HG03066 (cell line): ENCODE data around the gene ZNF366.
"Not testable (repeated sequence)": the region's sequence is repeated elsewhere in the genome, so short reads cannot be mapped to it uniquely, and the experiment has no call there.

Experiments used
- ATAC-seq: cut with Tn5 transposase; IDR thresholded peaks from one replicate; pipeline ENCODE4 v1.9.1; 2021; ENCODE audit warnings: low read depth; ENCODE audit not compliant: unreplicated experiment

The ZNF366 gene

DNA sequence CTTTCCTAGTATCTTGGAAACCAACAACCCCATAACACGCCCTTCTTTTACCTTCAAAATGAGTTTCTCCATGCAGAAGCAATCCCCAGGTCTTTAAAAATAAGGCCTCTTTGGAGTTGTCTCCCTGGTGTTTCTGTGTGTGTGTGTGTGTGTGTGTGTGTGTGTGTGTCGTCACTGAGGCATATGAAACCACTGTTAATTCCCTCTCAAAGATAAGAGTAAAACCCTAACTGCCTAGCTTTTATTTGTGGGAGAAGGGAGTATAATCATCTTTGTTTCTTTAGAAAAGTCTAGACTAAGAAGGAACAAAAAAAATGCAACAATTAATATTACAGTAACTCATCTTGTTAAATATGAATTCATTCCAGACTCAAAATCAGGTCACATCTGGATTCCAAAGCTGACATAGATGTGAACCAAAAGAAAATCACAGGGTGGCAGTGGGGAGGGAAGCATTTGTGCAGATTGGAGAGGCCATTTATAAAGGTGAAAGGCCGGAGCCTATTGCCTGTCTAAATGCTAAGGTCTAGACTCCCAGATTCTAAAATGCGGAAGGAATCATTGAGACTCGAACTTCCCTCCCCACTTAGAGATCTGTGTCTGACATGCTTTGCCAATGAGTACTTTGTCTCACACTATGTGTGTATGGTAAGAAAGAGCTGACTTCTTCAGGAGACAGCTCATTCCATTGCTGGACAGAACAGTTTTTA is 91.4 kb downstream of the ZNF366 start:
- no peak for ATAC-seq

DNA sequence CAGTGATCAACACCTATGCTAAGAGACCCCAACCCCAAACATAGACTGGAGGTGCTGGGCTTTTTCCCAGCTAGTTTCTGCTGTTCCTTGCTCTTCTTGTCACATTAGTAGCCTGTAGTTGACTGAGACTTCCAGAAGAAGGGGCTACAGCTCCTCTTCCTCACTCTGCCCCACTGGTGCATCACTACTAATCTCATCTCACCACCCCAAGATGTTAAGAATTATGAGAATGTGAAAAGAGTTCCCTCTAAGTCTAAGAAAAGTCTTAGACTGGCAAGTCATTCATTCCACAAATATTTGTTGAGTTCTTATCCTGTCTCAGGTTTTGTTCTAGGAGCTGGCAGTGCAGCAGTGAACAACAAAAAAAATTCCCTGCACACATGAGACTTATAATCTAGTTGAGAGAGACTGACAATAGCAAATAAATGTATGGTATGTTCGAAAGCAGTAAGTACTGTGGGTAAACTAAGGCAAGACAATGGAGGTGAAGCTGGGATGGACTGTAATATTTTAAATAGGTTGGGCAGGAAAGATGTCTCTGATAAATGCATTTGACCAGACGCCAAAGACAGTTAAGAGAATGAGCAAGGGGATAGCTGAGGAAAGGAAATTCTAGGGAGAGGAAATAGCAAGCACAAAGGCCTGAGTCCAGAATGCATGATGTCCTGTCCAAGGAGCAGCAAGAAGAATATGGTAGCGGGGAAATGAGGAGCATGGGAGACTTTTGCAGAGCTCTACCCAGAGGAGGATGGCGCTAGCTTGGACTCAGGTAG is 94.7 kb downstream of the ZNF366 start:
- no peak for ATAC-seq

DNA sequence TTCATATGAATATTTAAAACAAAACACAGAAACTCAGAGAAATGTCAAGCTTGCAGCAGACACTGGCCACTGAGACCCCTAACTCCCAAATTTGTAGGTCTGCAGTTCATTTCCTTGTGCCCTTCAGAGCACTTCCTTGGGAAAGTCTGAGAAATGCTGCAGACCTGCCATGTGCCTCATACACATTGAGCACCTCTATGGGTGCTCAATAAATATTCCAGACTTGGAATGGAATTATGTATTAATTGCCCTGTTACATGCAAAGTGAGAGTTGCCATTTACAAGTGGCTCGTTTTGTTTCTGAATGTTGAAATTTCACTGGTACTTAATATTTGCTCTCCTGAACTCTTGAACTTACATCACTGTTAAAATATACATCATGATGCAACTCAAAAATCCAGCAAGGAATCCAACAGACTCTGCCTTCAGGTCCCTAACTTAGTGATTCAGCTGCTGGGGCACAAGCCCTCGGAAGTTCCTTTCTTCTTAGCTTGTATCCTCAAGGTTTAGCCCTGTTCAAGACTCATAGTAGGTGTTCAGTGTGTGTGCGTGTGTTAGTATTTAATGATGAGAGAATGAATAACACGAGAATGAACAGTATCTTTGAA is 96.4 kb downstream of the ZNF366 start:
- ATAC-seq = no peak

DNA sequence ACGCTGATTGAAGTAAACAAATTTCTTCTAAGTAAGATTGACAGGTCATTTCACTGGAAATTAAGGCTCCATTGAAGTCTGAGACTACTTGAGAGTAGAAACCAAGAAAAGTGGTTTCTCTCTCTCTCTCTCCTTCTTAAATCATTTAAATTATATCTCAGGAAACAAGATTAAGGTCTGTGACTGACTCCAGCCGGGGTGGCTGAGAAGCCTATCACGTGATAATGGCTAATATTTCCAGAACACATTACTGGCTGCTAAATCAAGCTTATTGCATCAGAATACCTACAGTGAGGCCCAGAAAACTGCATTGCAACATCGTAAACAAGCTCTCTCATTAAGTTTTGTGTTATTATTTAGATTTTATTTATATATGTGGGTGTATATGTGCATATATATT is 98.6 kb downstream of the ZNF366 start:
- no peak for ATAC-seq

DNA sequence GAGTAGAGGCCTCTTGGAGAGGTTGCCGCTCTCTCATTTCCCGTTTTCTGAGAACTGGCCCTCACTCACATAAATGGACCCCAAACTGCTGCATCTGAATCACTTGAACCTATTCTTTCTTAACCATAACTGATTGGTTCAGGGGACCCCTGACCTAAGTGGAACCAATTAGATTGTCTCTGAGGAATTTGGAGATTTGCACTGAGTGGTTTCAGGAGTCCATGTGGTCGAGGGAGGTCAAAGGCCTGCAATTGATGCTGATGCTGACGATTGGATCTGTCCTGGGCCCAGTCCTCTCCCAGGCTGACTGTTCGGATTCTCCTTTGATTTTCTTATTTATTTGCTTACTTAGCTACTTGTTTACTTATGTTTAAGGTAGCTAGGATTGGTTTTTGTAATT is 99.1 kb downstream of the ZNF366 start:
- no peak for ATAC-seq

DNA sequence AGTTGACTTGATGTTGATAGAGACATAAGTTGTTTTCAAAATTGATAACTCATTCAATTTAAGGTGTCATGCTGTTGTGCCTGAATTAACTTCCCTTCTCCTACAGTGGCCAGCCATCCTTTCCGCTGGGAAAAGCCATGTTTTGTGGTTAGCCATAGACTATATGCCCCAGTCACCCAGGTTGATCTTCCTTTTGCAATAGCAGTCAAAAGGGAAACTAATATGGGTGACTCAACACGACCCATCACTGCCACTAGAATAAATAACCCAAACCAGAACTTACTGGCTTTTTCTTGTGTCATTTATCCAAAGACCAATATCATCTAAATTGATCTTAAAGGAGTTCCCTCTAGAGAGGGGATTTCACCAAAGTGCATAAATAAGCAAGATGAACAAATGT is 99.7 kb downstream of the ZNF366 start:
- no peak for ATAC-seq

DNA sequence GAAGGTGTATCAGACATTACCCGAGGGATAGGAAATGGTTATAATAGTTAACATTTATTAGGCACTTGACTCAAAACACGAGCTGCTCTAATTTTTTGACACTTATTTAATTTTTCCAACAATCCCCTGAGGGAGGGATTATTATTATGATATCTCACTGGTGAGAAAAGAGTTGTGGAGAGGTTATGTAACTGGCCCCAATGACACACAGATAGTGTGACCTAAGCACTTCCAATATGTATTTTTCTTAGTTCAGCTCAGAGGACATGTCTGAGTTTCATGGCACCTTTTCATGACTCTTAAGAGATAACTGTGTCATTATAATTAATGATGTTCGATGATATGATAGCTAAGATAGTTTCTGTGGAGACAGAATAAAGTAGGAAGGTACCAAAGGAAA is 100.1 kb downstream of the ZNF366 start:
- no peak for ATAC-seq

DNA sequence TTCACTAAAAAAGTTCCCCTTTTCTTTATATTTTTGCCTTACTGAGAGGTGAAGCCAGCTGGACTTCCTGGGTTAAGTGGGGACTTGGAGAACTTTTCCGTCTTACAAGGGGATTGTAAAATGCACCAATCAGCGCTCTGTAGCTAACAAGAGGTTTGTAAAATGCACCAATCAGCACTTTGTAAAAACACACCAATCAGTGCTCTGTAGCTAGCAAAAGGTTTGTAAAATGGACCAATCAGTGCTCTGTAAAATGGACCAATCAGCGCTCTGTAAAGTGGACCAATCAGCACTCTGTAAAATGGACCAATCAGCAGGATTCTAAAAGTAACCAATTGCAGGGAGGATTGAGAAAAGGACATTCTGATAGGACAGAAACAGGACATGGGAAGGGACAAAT is 102.4 kb downstream of the ZNF366 start:
- not testable (repeated sequence) for ATAC-seq

DNA sequence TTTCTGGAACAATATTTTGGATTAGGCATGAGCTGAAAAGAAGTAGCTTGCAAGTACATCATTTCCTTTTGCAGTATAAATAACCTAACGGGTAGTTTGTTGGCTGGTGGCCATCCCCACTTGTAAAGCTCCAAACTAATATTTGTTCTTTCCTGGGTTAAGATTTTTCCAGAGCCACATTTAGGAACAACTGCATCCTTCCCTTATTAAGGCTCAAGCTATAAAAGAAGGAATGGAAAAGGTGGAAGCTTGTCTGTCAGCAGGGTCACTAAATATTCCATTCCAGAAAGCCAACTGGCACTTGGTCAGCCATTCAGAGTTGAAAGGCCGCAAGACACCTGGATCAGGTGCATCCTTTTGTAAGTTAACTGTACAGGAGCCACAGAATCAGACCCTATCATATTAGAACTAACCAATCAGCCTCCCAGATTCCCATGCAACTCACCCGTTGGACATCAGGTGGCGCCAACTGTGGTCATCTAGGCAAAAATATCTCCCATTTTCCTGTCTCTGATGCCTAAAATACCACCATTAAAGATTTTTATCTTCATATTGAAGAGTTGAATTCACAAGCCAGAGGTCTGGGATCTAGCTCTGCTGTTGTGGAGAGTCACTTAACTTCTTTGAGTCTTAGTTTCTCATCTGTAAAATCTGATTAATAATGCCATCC is 104.1 kb downstream of the ZNF366 start:
- ATAC-seq = no peak

DNA sequence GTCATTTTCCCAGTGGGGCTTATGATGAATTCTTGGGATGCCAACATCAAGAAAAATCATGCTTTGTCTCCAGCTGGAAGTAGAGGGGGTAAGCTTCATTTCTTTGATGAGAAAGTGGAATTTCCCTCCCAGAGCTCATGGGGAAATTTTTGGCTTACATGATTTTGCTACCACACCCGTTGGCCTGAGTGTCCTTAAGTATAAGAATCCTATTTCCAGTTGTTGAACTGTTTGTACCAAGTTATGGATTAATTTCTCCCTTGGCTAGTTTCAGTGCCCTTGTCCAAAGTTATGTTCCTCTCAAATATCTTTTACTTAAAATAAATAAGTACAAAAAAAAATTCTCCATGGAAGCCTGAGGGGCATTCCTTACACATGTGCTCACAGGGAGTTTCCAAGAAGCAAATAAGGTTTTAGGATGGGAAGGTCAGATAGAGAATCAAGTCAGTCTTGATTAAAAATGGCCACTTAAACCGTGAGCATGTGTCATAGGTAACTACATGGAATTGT is 104.8 kb downstream of the ZNF366 start:
- ATAC-seq = no peak

DNA sequence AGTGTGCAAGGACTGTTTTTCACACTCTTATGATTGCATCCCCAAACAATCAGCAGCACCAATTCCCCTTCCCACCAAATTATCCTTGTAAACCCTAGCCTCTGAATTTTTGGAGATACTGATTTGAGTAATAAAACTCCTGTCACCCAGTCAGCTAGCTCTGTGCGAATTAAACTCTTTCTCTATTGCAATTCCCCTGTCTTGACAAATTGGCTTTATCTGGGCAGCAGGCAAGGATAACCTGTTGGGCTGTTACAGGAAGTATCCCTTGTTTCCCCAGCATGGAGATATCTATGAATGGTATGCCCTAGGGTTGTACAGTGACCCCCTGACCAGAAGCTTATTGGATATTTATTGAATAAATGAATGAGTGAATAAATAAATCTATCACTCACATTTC is 106.3 kb downstream of the ZNF366 start:
- ATAC-seq = no peak

DNA sequence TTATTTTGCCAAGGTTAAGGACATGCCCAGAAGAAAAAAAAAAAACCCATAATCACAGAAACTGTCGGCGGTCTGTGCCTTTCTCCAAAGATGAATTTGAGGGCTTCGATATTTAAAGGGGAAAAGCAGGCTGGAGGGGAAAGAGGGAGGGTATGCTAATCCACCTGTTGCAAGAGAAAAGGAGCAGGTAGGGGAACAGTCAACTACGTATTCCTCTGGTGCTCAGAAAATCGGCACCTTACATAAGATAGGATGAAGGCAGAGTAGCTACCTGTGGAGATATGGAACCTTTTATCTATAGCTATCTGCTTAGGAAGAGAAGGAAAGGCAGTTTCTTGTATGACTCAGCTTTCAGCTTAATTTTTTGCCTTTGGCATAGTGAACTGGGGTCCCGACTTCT is 109.4 kb downstream of the ZNF366 start:
- ATAC-seq = no peak

DNA sequence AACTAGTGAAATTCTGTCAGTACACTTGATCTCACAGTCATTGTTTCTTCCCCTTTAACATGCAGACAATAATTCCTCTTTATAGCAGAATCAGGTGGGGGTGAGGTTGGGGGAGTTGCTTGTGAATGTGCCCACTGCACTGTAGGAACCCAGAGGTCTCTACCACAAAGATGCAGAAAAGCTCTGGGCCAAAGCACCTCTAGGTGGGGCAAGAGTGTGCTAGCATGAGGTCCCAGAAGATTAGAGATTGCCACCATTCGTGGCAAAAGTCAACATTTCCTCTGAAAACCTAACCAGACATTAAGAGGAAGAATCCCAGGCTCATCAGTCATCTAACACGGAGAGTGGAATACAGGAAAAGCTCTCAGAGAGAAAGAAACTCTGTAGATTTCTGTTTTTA is 112.5 kb downstream of the ZNF366 start:
- ATAC-seq = no peak

DNA sequence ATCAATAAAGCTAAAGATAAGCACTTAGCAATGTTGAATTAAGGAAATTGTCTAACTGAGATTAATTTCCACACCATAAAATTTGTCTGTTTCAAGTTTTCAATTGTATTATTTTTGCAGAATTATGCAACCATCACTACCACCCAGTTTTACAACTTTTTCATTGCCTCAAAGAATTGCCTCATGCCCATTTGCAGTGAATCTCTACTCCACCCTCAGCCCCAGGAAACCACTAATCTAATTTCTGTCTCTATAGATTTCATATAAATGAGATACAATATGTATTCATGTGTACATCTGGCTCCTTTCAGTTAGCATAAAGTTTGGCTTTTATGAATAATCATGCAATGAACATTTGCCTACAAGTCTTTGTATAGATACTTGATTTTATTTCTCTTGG is 114.2 kb downstream of the ZNF366 start:
- ATAC-seq = no peak
